Gastroesophageal sphincter (tissue), 4 donors: ENCODE results near the gene TRPV6. TPM values are rescaled to one million over a fixed set of nuclear protein-coding genes. Genes with fewer than 3 reads are reported as not detected.

Experiments used
- ATAC-seq: fragments of 150-250 bp; one replicate; pipeline ENCODE4 v1.9.1; 2016; ENCODE audit warnings: mild to moderate bottlenecking, moderate library complexity
- H3K27ac ChIP-seq, 4 donors: fragments of 200-600 bp; sonication (generic) in 3 of 4; 1 replicate in 3 of 4; 2 replicates in 1 of 4; pipeline ENCODE4 v1.5.1; 2016 to 2019
- H3K27me3 ChIP-seq: fragments of 200-600 bp; sonication (generic); one replicate; pipeline ENCODE4 v1.5.1; 2019
- H3K36me3 ChIP-seq, 2 donors: fragments of 200-600 bp; sonication (generic); one replicate each; pipeline ENCODE4 v1.5.1; 2019; ENCODE audit warnings: control low read depth in 1 of 2
- H3K4me1 ChIP-seq, 3 donors: fragments of 200-600 bp; sonication (generic); 1 replicate in 2 of 3; 2 replicates in 1 of 3; pipeline ENCODE4 v1.5.1; 2016 to 2019; ENCODE audit warnings: control low read depth in 2 of 3
- H3K4me3 ChIP-seq, 2 donors: fragments of 200-600 bp; sonication (generic); one replicate each; pipeline ENCODE4 v1.5.1; 2019; ENCODE audit warnings: mild to moderate bottlenecking in 1 of 2, moderate library complexity in 1 of 2
- H3K9me3 ChIP-seq, 3 donors: fragments of 200-600 bp; sonication (generic); one replicate each; pipeline ENCODE4 v1.5.1; 2017 to 2019; ENCODE audit warnings: control low read depth in 2 of 3
- EP300 ChIP-seq: sonication (generic); formaldehyde crosslinking; IDR thresholded peaks from one replicate; pipeline ENCODE4 v1.6.1; 2017; ENCODE audit warnings: antibody characterized with exemption, mild to moderate bottlenecking
- POLR2A ChIP-seq, 2 donors: fragments of 450-650 bp; IDR thresholded peaks; one replicate each; pipeline ENCODE4 v1.6.1; 2017; ENCODE audit warnings: antibody characterized with exemption in 2 of 2, mild to moderate bottlenecking in 2 of 2, moderate library complexity in 1 of 2
- POLR2AphosphoS5 ChIP-seq: sonication (generic); formaldehyde crosslinking; IDR thresholded peaks from one replicate; pipeline ENCODE4 v1.6.1; 2017; ENCODE audit warnings: antibody characterized with exemption
- WGBS, 2 donors: methylation state at CpG; one replicate each; pipeline ENCODE4 v1.1.5; 2018; ENCODE audit warnings: low coverage in 1 of 2; 5-methylcytosine and 5-hydroxymethylcytosine counted together
- total RNA-seq, 4 donors: library from RNA; depleted of rRNA; stranded (reverse); fragments of >200 nt; gene quantifications; one replicate each; pipeline ENCODE4 v1.1.0, GENCODE V29; 2016
- TF ChIP-seq, protein P1 (sequence below), 4 experiments: fragments of 200-600 bp in 2 of 4; fragments of 450-650 bp in 2 of 4; sonication (generic) in 1 of 4; IDR thresholded peaks; one replicate each; pipeline ENCODE4 v1.5.1; 2017 to 2019; ENCODE audit warnings: antibody characterized with exemption in 4 of 4, mild to moderate bottlenecking in 2 of 4, moderate library complexity in 2 of 4

Gene TRPV6
- total RNA-seq, 4 donors from 2014 or later, result 0.16 TPM; not detected in 3

DNA sequence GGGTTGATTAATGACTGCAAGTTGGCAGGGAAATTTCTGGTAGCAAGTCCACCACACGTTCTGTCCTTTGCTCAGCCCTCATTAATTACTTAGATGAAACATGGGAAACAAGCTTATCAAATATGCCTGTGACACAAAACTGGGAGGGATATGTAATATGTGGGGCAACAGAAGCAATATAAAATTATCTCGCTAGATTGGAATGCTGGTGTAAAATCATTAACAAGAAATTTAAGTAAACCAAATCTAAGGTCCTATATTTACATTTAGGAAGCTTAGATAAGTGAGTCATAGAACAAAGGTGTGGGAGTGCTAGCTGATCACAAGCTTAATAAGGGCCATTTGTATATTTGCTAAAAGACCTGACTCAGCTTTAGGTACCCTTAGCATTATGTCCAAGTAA lies 24.5 kb upstream of the TRPV6 start:
- H3K9me3 ChIP-seq, result no peaks in the 10 kb centered on the region
- no peak for ATAC-seq
- 43 to 47% methylated on average over 2 of the region's 2 CpGs for WGBS, 2 donors

GRCh38 chr7:142908921-142909890 lies 23.7 kb upstream of the TRPV6 start:
- no peaks in the 10 kb centered on the region for H3K4me1 ChIP-seq
- H3K36me3 ChIP-seq, result no peaks in the 10 kb centered on the region
- no peak for TF ChIP-seq POLR2AphosphoS5
- WGBS, 2 donors, result 67 to 71% methylated on average over 8 of the region's 21 CpGs
- H3K4me3 ChIP-seq, result no peak overlapping the region
- peak; percentile 48 for ATAC-seq
- H3K9me3 ChIP-seq, result peaks cover 0 to 5% (median 0%) of the 10 kb centered on the region in 3 donors
- H3K27me3 ChIP-seq, result peaks cover 4% of the 10 kb centered on the region
- H3K27ac ChIP-seq, result no peak overlapping the region

More for the DNA sequence above, 24.5 kb upstream of the TRPV6 start:
- Histone ChIP-seq H3K27ac (no peak overlapping the region), H3K36me3 (no peaks in the 10 kb centered on the region), H3K27me3 (peaks cover 7% of the 10 kb centered on the region), H3K4me1 (no peaks in the 10 kb centered on the region), H3K4me3 (no peak overlapping the region)
- no peak for TF ChIP-seq POLR2AphosphoS5

DNA sequence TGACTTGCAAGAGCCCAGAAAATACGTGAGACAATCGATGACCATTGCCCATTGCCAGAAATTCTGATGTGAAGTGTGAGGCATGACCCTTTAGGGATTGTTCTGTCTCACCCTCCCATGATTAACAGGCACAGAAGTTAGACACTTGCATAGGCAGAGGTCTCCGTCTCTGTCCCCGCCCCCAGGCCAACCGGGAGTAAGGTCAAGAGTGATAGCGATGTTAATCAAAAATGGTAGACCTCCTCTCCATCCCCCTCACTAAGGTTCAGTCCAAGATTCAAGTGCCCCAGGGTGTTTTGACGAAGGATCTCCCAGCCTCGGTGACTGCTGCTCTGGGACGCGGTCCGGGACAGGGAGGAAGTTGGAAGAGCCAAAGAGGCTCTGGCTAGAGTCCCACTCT lies 22.7 kb upstream of the TRPV6 start:
- ATAC-seq, result no peak
- no peaks in the 10 kb centered on the region for H3K36me3 ChIP-seq
- peaks cover 0 to 5% (median 0%) of the 10 kb centered on the region in 3 donors for H3K9me3 ChIP-seq
- H3K4me3 ChIP-seq, result no peak overlapping the region
- 73 to 83% methylated on average over 2 to 5 of the region's 11 CpGs for WGBS, 2 donors
- TF ChIP-seq POLR2AphosphoS5, result no peak
- TF ChIP-seq EP300, result no peak
- no peak for TF ChIP-seq POLR2A (IDR thresholded peaks at IDR 0.05)
- TF ChIP-seq, protein P1, sequence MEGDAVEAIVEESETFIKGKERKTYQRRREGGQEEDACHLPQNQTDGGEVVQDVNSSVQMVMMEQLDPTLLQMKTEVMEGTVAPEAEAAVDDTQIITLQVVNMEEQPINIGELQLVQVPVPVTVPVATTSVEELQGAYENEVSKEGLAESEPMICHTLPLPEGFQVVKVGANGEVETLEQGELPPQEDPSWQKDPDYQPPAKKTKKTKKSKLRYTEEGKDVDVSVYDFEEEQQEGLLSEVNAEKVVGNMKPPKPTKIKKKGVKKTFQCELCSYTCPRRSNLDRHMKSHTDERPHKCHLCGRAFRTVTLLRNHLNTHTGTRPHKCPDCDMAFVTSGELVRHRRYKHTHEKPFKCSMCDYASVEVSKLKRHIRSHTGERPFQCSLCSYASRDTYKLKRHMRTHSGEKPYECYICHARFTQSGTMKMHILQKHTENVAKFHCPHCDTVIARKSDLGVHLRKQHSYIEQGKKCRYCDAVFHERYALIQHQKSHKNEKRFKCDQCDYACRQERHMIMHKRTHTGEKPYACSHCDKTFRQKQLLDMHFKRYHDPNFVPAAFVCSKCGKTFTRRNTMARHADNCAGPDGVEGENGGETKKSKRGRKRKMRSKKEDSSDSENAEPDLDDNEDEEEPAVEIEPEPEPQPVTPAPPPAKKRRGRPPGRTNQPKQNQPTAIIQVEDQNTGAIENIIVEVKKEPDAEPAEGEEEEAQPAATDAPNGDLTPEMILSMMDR (IDR thresholded peaks at IDR 0.05), result no peak
- H3K27ac ChIP-seq, result no peak overlapping the region
- peaks cover 4% of the 10 kb centered on the region for H3K27me3 ChIP-seq
- H3K4me1 ChIP-seq, result no peaks in the 10 kb centered on the region

DNA sequence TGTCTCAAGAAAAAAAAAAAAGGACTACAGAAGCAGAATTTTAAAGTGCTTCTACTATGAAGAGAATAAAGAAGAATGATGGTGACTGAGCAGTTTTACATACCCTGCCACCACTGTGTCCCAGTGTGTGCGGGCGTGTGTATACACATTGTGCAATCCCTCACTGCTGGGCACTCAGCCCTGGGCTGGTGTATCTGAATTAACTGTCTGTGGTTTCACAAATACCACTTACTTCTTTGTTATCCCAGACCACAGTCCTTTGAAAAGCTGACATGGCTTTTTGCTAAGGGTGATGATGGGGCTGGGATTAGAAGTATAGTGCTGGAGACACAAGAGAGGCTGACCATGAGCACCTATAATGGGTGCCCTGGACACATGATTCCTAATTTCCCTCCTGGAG lies 21.1 kb upstream of the TRPV6 start:
- Histone ChIP-seq H3K4me3 (no peak overlapping the region), H3K9me3 (peaks cover 0 to 5% (median 0%) of the 10 kb centered on the region in 3 donors), H3K27ac (no peak overlapping the region), H3K27me3 (peaks cover 4% of the 10 kb centered on the region), H3K36me3 (no peaks in the 10 kb centered on the region), H3K4me1 (no peaks in the 10 kb centered on the region)
- ATAC-seq, result no peak
- no peak for TF ChIP-seq POLR2AphosphoS5
- no peak for TF ChIP-seq EP300
- TF ChIP-seq, protein P1 (IDR thresholded peaks at IDR 0.05), result no peak
- TF ChIP-seq POLR2A (IDR thresholded peaks at IDR 0.05), result no peak
- 50 to 88% methylated on average over 2 of the region's 2 CpGs for WGBS, 2 donors

GRCh38 chr7:142905759-142906158 lies 20.2 kb upstream of the TRPV6 start:
- Histone ChIP-seq H3K9me3 (peaks cover 0 to 5% (median 0%) of the 10 kb centered on the region in 3 donors), H3K4me3 (no peak overlapping the region), H3K27ac (no peak overlapping the region), H3K36me3 (no peaks in the 10 kb centered on the region), H3K4me1 (no peaks in the 10 kb centered on the region), H3K27me3 (peaks cover 4% of the 10 kb centered on the region)
- TF ChIP-seq POLR2AphosphoS5 (no peak), EP300 (no peak), POLR2A (IDR thresholded peaks at IDR 0.05) (no peak)
- no peak for ATAC-seq
- WGBS, 2 donors, result 79 to 86% methylated on average over 2 of the region's 2 CpGs

DNA sequence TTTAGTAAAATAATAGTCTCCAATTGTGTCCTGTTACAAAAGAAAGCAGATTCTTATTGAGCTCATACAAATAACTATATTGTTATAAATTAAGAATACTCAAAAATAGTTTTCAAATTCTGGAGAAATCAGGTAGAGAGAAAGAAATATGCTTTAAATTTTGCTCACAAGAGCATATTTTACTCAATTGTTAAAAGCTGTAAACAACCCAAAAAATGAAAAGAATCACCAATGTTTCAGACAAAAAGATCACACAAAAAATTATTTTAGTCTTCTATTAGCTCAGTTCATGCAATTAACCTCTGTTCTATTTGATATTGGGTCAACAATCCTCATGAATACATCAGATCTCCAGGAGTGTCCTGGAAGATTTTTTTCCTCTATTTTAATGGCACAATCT lies 18.6 kb upstream of the TRPV6 start:
- Histone ChIP-seq H3K36me3 (no peaks in the 10 kb centered on the region), H3K27ac (no peak overlapping the region), H3K4me1 (no peaks in the 10 kb centered on the region), H3K27me3 (peaks cover 4% of the 10 kb centered on the region), H3K4me3 (no peak overlapping the region), H3K9me3 (peaks cover 0 to 5% (median 0%) of the 10 kb centered on the region in 3 donors)
- TF ChIP-seq, protein P1 (IDR thresholded peaks at IDR 0.05), result no peak
- TF ChIP-seq POLR2AphosphoS5, result no peak
- no peak for TF ChIP-seq EP300
- TF ChIP-seq POLR2A (IDR thresholded peaks at IDR 0.05), result no peak
- ATAC-seq, result no peak
